Colonic mucosa (tissue), 4 donors: Measurements from ENCODE around the gene HBS1L. TPM values are rescaled to one million over a fixed set of nuclear protein-coding genes. Genes with fewer than 3 reads are reported as not detected.

Source experiments
- DNase-seq: peaks from one replicate; pipeline ENCODE4 v3.0.0-alpha.2; 2020
- H3K27ac ChIP-seq: fragments of 200-600 bp; one replicate; pipeline ENCODE4 v1.8.0; 2021
- H3K27me3 ChIP-seq: fragments of 200-600 bp; one replicate; pipeline ENCODE4 v1.8.0; 2021
- H3K36me3 ChIP-seq: fragments of 200-600 bp; one replicate; pipeline ENCODE4 v1.8.0; 2021
- H3K4me1 ChIP-seq: fragments of 200-600 bp; one replicate; pipeline ENCODE4 v1.8.0; 2021; ENCODE audit warnings: mild to moderate bottlenecking
- H3K4me3 ChIP-seq: fragments of 200-600 bp; one replicate; pipeline ENCODE4 v1.8.0; 2021
- H3K9ac ChIP-seq, 2 donors: one replicate each; pipeline ENCODE4 v1.7.0; 2013; ENCODE audit warnings: control low read depth in 2 of 2, low read depth in 2 of 2, low read length in 2 of 2
- H3K9me3 ChIP-seq: fragments of 200-600 bp; one replicate; pipeline ENCODE4 v1.8.0; 2021
- CTCF ChIP-seq: fragments of 200-600 bp; IDR thresholded peaks from one replicate; pipeline ENCODE4 v1.8.0; 2022; ENCODE audit warnings: antibody characterized with exemption, mild to moderate bottlenecking
- intact Hi-C: fragments of 100-400 bp; cut with DNase I; formaldehyde crosslinking; loops from one replicate; pipeline ENCODE4 v1.14.1; 2022
- total RNA-seq, 2 donors: library from RNA; stranded (reverse); fragmentation: NEBNext Ultra II Directional in 1 of 2; extraction: Animal tissue kit (Norgen Biotek cat#: 25700) in 1 of 2; gene quantifications; one replicate each; pipeline ENCODE4 v1.2.1, GENCODE V29; 2021
- donor health status: healthy.
- donor health status: DM: no; HTN: no; CAD: no.
- donor health status: DM: no; HTN: no; CAD: no.

Gene HBS1L
- total RNA-seq, 2 donors from 2014 or later = 58.1 to 59.7 TPM

- no peak for DNase-seq
- H3K36me3 ChIP-seq = no peaks in the 10 kb centered on the region
- H3K27ac ChIP-seq = no peak overlapping the region
- no peaks in the 10 kb centered on the region for H3K27me3 ChIP-seq
- TF ChIP-seq CTCF = no peak
- no peaks in the 10 kb centered on the region for H3K4me1 ChIP-seq
- no peaks in the 10 kb centered on the region for H3K9me3 ChIP-seq
- no peak overlapping the region for H3K9ac ChIP-seq
- no peak overlapping the region for H3K4me3 ChIP-seq
- intact Hi-C loops = no loop called here
Observed at GRCh38 chr6:135095716-135096115, 41.1 kb upstream of the HBS1L start.

GRCh38 chr6:135094403-135094821 is 39.8 kb upstream of the HBS1L start:
- H3K27ac ChIP-seq = no peak overlapping the region
- intact Hi-C loops = no loop called here
- no peaks in the 10 kb centered on the region for H3K4me1 ChIP-seq
- no peak overlapping the region for H3K9ac ChIP-seq
- H3K4me3 ChIP-seq = no peak overlapping the region
- H3K9me3 ChIP-seq = no peaks in the 10 kb centered on the region
- no peaks in the 10 kb centered on the region for H3K36me3 ChIP-seq
- TF ChIP-seq CTCF = no peak
- no peaks in the 10 kb centered on the region for H3K27me3 ChIP-seq
- DNase-seq = no peak

- TF ChIP-seq CTCF = no peak
- Histone ChIP-seq H3K4me1 (no peaks in the 10 kb centered on the region), H3K4me3 (no peak overlapping the region), H3K9me3 (no peaks in the 10 kb centered on the region), H3K27ac (no peak overlapping the region), H3K36me3 (no peaks in the 10 kb centered on the region), H3K9ac (no peak overlapping the region), H3K27me3 (no peaks in the 10 kb centered on the region)
- DNase-seq = no peak
- intact Hi-C loops = no loop called here
Observed at GRCh38 chr6:135093578-135093977, 39.0 kb upstream of the HBS1L start.

GRCh38 chr6:135092724-135093123 is 38.1 kb upstream of the HBS1L start:
- H3K36me3 ChIP-seq = no peaks in the 10 kb centered on the region
- no peak overlapping the region for H3K9ac ChIP-seq
- no peaks in the 10 kb centered on the region for H3K9me3 ChIP-seq
- no peak overlapping the region for H3K4me3 ChIP-seq
- H3K27me3 ChIP-seq = no peaks in the 10 kb centered on the region
- no peaks in the 10 kb centered on the region for H3K4me1 ChIP-seq
- no peak for TF ChIP-seq CTCF
- H3K27ac ChIP-seq = no peak overlapping the region
- intact Hi-C loops = no loop called here
- no peak for DNase-seq

GRCh38 chr6:135090819-135091218 is 36.2 kb upstream of the HBS1L start:
- no peak overlapping the region for H3K4me3 ChIP-seq
- DNase-seq = no peak
- H3K9ac ChIP-seq = no peak overlapping the region
- intact Hi-C loops = no loop called here
- H3K9me3 ChIP-seq = no peaks in the 10 kb centered on the region
- no peak overlapping the region for H3K27ac ChIP-seq
- no peaks in the 10 kb centered on the region for H3K27me3 ChIP-seq
- H3K4me1 ChIP-seq = no peaks in the 10 kb centered on the region
- no peaks in the 10 kb centered on the region for H3K36me3 ChIP-seq
- TF ChIP-seq CTCF = no peak

GRCh38 chr6:135089901-135090300 is 35.3 kb upstream of the HBS1L start:
- H3K4me3 ChIP-seq = no peak overlapping the region

More at GRCh38 chr6:135089901-135090300, 35.3 kb upstream of the HBS1L start:
- H3K36me3 ChIP-seq = no peaks in the 10 kb centered on the region
- DNase-seq = no peak
- H3K27ac ChIP-seq = no peak overlapping the region
- H3K4me1 ChIP-seq = no peaks in the 10 kb centered on the region
- H3K9ac ChIP-seq = no peak overlapping the region
- intact Hi-C loops = no loop called here
- no peak for TF ChIP-seq CTCF
- H3K27me3 ChIP-seq = no peaks in the 10 kb centered on the region
- no peaks in the 10 kb centered on the region for H3K9me3 ChIP-seq
